Fibroblast of lung (primary cell): ENCODE measurements around the gene TBC1D22A. TPM values are rescaled to one million over a fixed set of nuclear protein-coding genes. Genes with fewer than 3 reads are reported as not detected.

Experiments used
- DNase-seq, 2 donors: peaks; one replicate each; pipeline versions ENCODE4 v3.0.0 to v3.0.0-alpha.2; 2010; ENCODE audit warnings: low read depth in 2 of 2
- H2AFZ ChIP-seq: 2 replicates; pipeline ENCODE4 v1.5.1; 2012; ENCODE audit warnings: low read length, control low read depth, inconsistent platforms
- H3K27ac ChIP-seq: 2 replicates; pipeline ENCODE4 v1.5.1; 2011; ENCODE audit warnings: low read length, control low read depth; ENCODE audit not compliant: insufficient read depth
- H3K27me3 ChIP-seq: 2 replicates; pipeline ENCODE4 v1.5.1; 2011; ENCODE audit warnings: mild to moderate bottlenecking, low read length; ENCODE audit not compliant: control insufficient read depth, insufficient read depth
- H3K36me3 ChIP-seq: 2 replicates; pipeline ENCODE4 v1.5.1; 2011; ENCODE audit warnings: low read length; ENCODE audit not compliant: control insufficient read depth, insufficient read depth
- H3K4me1 ChIP-seq: 2 replicates; pipeline ENCODE4 v1.5.1; 2011; ENCODE audit warnings: low read length; ENCODE audit not compliant: control insufficient read depth, insufficient read depth; ENCODE audit errors: extremely low read depth
- H3K4me2 ChIP-seq: 2 replicates; pipeline ENCODE4 v1.5.1; 2011; ENCODE audit warnings: low read length, control low read depth; ENCODE audit not compliant: insufficient read depth; ENCODE audit errors: extremely low read depth
- H3K4me3 ChIP-seq, 4 experiments: fragments of 200-600 bp in 1 of 4; sonication (generic) in 1 of 4; replicated peaks in 1 of 4; 2 replicates each; pipeline ENCODE4 v1.5.1; 2011 to 2016; ENCODE audit warnings: low read length in 4 of 4, low read depth in 3 of 4, mild to moderate bottlenecking in 3 of 4, control low read depth in 2 of 4, inconsistent platforms in 1 of 4, mixed read lengths in 1 of 4; ENCODE audit not compliant: insufficient read depth in 1 of 4; ENCODE audit errors: control extremely low read depth in 1 of 4
- H3K79me2 ChIP-seq: 2 replicates; pipeline ENCODE4 v1.5.1; 2012; ENCODE audit warnings: mild to moderate bottlenecking, low read length, inconsistent platforms; ENCODE audit not compliant: control insufficient read depth, insufficient read depth
- H3K9ac ChIP-seq: 2 replicates; pipeline ENCODE4 v1.5.1; 2011; ENCODE audit warnings: mild to moderate bottlenecking, low read length, control low read depth; ENCODE audit not compliant: insufficient read depth
- H3K9me3 ChIP-seq: 2 replicates; pipeline ENCODE4 v1.5.1; 2012; ENCODE audit warnings: low read depth, low read length; ENCODE audit not compliant: control insufficient read depth, insufficient read depth
- H4K20me1 ChIP-seq: 2 replicates; pipeline ENCODE4 v1.5.1; 2011; ENCODE audit warnings: low read length; ENCODE audit not compliant: control insufficient read depth, insufficient read depth; ENCODE audit errors: extremely low read depth
- CTCF ChIP-seq, 2 donors: IDR thresholded peaks in 1 of 2; conservative IDR thresholded peaks in 1 of 2; 1 replicate in 1 of 2; 2 replicates in 1 of 2; pipeline ENCODE4 v1.5.1; 2011 to 2012; ENCODE audit warnings: low read length in 2 of 2, control low read depth in 1 of 2, inconsistent platforms in 1 of 2, low read depth in 1 of 2, mild to moderate bottlenecking in 1 of 2
- EZH2 ChIP-seq: IDR thresholded peaks from 2 replicates; pipeline ENCODE4 v1.5.1; 2012; ENCODE audit warnings: low read length, control low read depth, mild to moderate bottlenecking; ENCODE audit errors: missing control alignments
- polyA plus RNA-seq, 2 donors: library from polyadenylated mRNA; depleted of rRNA in 1 of 2; stranded (reverse) in 1 of 2; unstranded in 1 of 2; fragments of >200 nt; gene quantifications; 2 replicates each; pipeline ENCODE4 v1.2.1, GENCODE V29; 2011 to 2012; ENCODE audit warnings: missing spikeins in 1 of 2
- total RNA-seq: library from RNA; depleted of rRNA; stranded (reverse); fragments of >200 nt; gene quantifications from 2 replicates; pipeline ENCODE4 v1.2.1, GENCODE V29; 2014

The TBC1D22A gene
- total and polyA plus RNA-seq, 2 donors (not counting 1 experiment from before 2014, with no cell fraction given): 11.6 to 17.6 TPM

- H3K27me3 ChIP-seq: no peaks in the 10 kb centered on the region
- H2AFZ ChIP-seq: no peak overlapping the region
- no peaks in the 10 kb centered on the region for H3K4me1 ChIP-seq
- no peak for DNase-seq
- no peak overlapping the region for H3K4me3 ChIP-seq
- H3K4me2 ChIP-seq: no peak overlapping the region
- H3K79me2 ChIP-seq: no peaks in the 10 kb centered on the region
- no peaks in the 10 kb centered on the region for H3K9me3 ChIP-seq
- TF ChIP-seq EZH2 (no peak), CTCF (conservative IDR thresholded peaks at IDR 0.05 in 1 of 2, IDR thresholded peaks at IDR 0.05 in 1 of 2; ENCODE audit: low read depth in 1 of 2, low read length in 2 of 2) (no peak)
- no peak overlapping the region for H3K9ac ChIP-seq
- H3K36me3 ChIP-seq: no peaks in the 10 kb centered on the region
- H3K27ac ChIP-seq: no peak overlapping the region
- no peaks in the 10 kb centered on the region for H4K20me1 ChIP-seq
Observed at GRCh38 chr22:46963672-46964545, 201.5 kb downstream of the TBC1D22A start.

- no peaks in the 10 kb centered on the region for H3K79me2 ChIP-seq
- no peak overlapping the region for H3K4me2 ChIP-seq
- H3K27me3 ChIP-seq: no peaks in the 10 kb centered on the region
- TF ChIP-seq CTCF (conservative IDR thresholded peaks at IDR 0.05 in 1 of 2, IDR thresholded peaks at IDR 0.05 in 1 of 2; ENCODE audit: low read depth in 1 of 2, low read length in 2 of 2): no peak
- TF ChIP-seq EZH2: no peak
- H3K36me3 ChIP-seq: no peaks in the 10 kb centered on the region
- no peaks in the 10 kb centered on the region for H3K9me3 ChIP-seq
- no peaks in the 10 kb centered on the region for H4K20me1 ChIP-seq
- H3K27ac ChIP-seq: no peak overlapping the region
- no peak overlapping the region for H2AFZ ChIP-seq
- no peaks in the 10 kb centered on the region for H3K4me1 ChIP-seq
- no peak for DNase-seq
- H3K9ac ChIP-seq: no peak overlapping the region
- H3K4me3 ChIP-seq: no peak overlapping the region
Observed at GRCh38 chr22:46964773-46965550, 202.5 kb downstream of the TBC1D22A start.
